HEK293 (cell line): ENCODE measurements around the gene NRL.

Experiments
- EGR2 ChIP-seq: fragments of 450-650 bp; formaldehyde crosslinking; IDR thresholded peaks from 2 replicates; pipeline ENCODE4 v1.5.1; 2016; ENCODE audit warnings: low read depth, missing biosample characterization, missing genetic modification characterization
- KLF1 ChIP-seq: fragments of 450-650 bp; formaldehyde crosslinking; IDR thresholded peaks from 2 replicates; pipeline ENCODE4 v1.5.1; 2016; ENCODE audit warnings: missing biosample characterization, missing genetic modification characterization
- ZBTB8A ChIP-seq: fragments of 450-650 bp; formaldehyde crosslinking; IDR thresholded peaks from 2 replicates; pipeline ENCODE4 v1.5.1; 2016; ENCODE audit warnings: missing biosample characterization, missing genetic modification characterization
- ZNF174 ChIP-seq: fragments of 450-650 bp; formaldehyde crosslinking; IDR thresholded peaks from 2 replicates; pipeline ENCODE4 v1.5.0; 2017; ENCODE audit warnings: missing biosample characterization, mild to moderate bottlenecking, missing genetic modification characterization
- ZNF274 ChIP-seq, 2 experiments: fragments of 200-500 bp in 1 of 2; fragments of 450-650 bp in 1 of 2; sonication (Bioruptor generic) in 1 of 2; formaldehyde crosslinking in 1 of 2; IDR thresholded peaks; 2 replicates each; pipeline versions ENCODE4 v1.5.1 to v1.6.1; 2014 to 2016; ENCODE audit warnings: borderline replicate concordance in 1 of 2, inconsistent platforms in 1 of 2, low read length in 1 of 2, missing biosample characterization in 1 of 2, missing genetic modification characterization in 1 of 2
- ZNF350 ChIP-seq: fragments of 450-650 bp; formaldehyde crosslinking; IDR thresholded peaks from 2 replicates; pipeline ENCODE4 v1.5.0; 2017; ENCODE audit warnings: missing biosample characterization, mild to moderate bottlenecking, missing genetic modification characterization
- ZNF544 ChIP-seq: fragments of 450-650 bp; formaldehyde crosslinking; IDR thresholded peaks from 2 replicates; pipeline ENCODE4 v1.5.0; 2017; ENCODE audit warnings: missing biosample characterization, missing genetic modification characterization
- ZNF548 ChIP-seq: fragments of 450-650 bp; formaldehyde crosslinking; IDR thresholded peaks from 2 replicates; pipeline ENCODE4 v1.5.1; 2016; ENCODE audit warnings: missing biosample characterization, missing genetic modification characterization
- ZNF549 ChIP-seq: fragments of 450-650 bp; IDR thresholded peaks from 2 replicates; pipeline ENCODE4 v1.5.1; 2018; ENCODE audit warnings: missing biosample characterization, missing genetic modification characterization, mild to moderate bottlenecking, inconsistent platforms, moderate library complexity
- ZNF670 ChIP-seq: fragments of 450-650 bp; formaldehyde crosslinking; IDR thresholded peaks from 2 replicates; pipeline ENCODE4 v1.5.1; 2016; ENCODE audit warnings: missing biosample characterization, missing genetic modification characterization, low read depth
- TF ChIP-seq, protein P1 (sequence below): fragments of 450-650 bp; formaldehyde crosslinking; IDR thresholded peaks from 2 replicates; pipeline ENCODE4 v1.5.1; 2016; ENCODE audit warnings: missing biosample characterization, missing genetic modification characterization
- TF ChIP-seq, protein P2 (sequence below): fragments of 450-650 bp; formaldehyde crosslinking; IDR thresholded peaks from 2 replicates; pipeline ENCODE4 v1.5.1; 2016; ENCODE audit warnings: missing biosample characterization, missing genetic modification characterization
- TF ChIP-seq, protein P3 (sequence below): fragments of 450-650 bp; formaldehyde crosslinking; optimal IDR thresholded peaks from 2 replicates; pipeline ENCODE3; 2016; ENCODE audit warnings: missing biosample characterization, mild to moderate bottlenecking, missing genetic modification characterization

DNA sequence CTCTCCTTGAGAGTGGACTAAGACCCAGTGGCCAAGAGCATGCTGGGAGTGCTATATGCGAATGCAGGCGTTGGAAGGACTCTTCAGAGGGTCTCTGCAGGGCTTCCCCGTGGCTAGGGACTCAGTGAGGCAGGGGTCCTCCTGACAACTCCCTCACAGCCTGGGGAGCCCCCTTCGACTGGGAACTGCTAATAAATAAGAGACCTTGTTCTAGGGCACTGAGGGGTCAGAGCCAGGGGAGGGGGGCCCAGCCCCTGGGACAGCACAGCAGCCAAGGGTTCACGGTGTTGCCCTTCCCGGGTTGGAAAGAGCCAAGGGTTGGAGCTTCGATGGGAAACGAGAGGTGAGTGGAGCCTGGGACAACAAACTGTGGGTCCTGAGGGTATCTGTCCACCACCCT is 49.3 kb downstream of the NRL start:
- no peak for TF ChIP-seq EGR2 (tag by site-specific recombination)
- TF ChIP-seq ZBTB8A, result no peak
- TF ChIP-seq, protein P1, sequence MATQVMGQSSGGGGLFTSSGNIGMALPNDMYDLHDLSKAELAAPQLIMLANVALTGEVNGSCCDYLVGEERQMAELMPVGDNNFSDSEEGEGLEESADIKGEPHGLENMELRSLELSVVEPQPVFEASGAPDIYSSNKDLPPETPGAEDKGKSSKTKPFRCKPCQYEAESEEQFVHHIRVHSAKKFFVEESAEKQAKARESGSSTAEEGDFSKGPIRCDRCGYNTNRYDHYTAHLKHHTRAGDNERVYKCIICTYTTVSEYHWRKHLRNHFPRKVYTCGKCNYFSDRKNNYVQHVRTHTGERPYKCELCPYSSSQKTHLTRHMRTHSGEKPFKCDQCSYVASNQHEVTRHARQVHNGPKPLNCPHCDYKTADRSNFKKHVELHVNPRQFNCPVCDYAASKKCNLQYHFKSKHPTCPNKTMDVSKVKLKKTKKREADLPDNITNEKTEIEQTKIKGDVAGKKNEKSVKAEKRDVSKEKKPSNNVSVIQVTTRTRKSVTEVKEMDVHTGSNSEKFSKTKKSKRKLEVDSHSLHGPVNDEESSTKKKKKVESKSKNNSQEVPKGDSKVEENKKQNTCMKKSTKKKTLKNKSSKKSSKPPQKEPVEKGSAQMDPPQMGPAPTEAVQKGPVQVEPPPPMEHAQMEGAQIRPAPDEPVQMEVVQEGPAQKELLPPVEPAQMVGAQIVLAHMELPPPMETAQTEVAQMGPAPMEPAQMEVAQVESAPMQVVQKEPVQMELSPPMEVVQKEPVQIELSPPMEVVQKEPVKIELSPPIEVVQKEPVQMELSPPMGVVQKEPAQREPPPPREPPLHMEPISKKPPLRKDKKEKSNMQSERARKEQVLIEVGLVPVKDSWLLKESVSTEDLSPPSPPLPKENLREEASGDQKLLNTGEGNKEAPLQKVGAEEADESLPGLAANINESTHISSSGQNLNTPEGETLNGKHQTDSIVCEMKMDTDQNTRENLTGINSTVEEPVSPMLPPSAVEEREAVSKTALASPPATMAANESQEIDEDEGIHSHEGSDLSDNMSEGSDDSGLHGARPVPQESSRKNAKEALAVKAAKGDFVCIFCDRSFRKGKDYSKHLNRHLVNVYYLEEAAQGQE (tag by site-specific recombination), result no peak
- TF ChIP-seq ZNF544 (tag by site-specific recombination), result no peak
- TF ChIP-seq ZNF274 (IDR thresholded peaks at IDR 0.05; ENCODE audit: low read length), result no peak
- TF ChIP-seq ZNF274 (tag by site-specific recombination; IDR thresholded peaks at IDR 0.05; ENCODE audit: borderline replicate concordance), result no peak
- TF ChIP-seq KLF1, result no peak
- TF ChIP-seq, protein P2, sequence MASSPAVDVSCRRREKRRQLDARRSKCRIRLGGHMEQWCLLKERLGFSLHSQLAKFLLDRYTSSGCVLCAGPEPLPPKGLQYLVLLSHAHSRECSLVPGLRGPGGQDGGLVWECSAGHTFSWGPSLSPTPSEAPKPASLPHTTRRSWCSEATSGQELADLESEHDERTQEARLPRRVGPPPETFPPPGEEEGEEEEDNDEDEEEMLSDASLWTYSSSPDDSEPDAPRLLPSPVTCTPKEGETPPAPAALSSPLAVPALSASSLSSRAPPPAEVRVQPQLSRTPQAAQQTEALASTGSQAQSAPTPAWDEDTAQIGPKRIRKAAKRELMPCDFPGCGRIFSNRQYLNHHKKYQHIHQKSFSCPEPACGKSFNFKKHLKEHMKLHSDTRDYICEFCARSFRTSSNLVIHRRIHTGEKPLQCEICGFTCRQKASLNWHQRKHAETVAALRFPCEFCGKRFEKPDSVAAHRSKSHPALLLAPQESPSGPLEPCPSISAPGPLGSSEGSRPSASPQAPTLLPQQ, result no peak
- no peak for TF ChIP-seq ZNF548 (tag by site-specific recombination)
- no peak for TF ChIP-seq ZNF670
- TF ChIP-seq, protein P3, sequence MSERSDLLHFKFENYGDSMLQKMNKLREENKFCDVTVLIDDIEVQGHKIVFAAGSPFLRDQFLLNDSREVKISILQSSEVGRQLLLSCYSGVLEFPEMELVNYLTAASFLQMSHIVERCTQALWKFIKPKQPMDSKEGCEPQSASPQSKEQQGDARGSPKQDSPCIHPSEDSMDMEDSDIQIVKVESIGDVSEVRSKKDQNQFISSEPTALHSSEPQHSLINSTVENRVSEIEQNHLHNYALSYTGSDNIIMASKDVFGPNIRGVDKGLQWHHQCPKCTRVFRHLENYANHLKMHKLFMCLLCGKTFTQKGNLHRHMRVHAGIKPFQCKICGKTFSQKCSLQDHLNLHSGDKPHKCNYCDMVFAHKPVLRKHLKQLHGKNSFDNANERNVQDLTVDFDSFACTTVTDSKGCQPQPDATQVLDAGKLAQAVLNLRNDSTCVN (tag by site-specific recombination), result no peak
- no peak for TF ChIP-seq ZNF174 (tag by site-specific recombination)
- TF ChIP-seq ZNF350 (tag by site-specific recombination), result no peak
- no peak for TF ChIP-seq ZNF549
